GM15510 (cell line): Measurements from ENCODE around the gene CDADC1.

Experiments used
- POLR2A ChIP-seq: IDR thresholded peaks from 3 replicates; pipeline ENCODE4 v1.6.1; 2011; ENCODE audit warnings: borderline replicate concordance; ENCODE audit not compliant: insufficient read length; ENCODE audit errors: extremely low read depth

CDADC1 gene

DNA sequence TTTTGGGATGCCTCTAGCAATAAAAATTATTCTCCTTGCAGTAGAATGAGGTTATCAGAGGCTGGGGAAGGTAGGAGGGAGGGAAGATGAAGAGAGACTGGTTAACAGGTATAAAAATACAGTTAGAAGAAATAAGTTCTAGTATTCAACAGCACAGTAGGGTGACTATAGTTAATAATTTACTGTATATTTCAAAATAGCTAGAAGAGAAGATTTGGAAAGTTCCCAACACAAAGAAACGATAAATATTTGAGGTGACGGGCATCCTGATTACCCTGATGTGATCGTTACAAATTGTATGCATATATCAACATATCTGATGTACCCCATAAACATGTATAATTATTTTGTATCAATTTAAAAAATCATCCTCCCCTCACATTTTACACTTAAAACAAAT, 93.8 kb downstream of the CDADC1 start:
- no peak for TF ChIP-seq POLR2A

DNA sequence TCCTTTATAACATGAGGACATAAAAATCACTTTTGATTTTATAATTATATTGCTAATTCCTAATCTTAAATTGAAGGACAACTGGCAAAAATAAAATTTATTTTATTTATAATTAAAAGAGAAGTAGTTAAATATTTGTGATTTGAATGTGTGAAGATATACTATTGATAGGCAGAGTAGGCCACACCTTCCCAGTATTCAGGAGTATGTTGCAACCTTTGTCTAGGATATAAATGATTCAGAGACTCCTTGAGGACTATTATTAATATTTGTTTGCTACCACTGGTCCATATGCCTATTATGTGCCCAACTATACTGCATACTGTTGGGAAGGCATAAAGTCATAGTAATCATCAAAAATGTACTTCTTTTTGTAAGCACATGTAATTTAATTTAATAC, 94.2 kb downstream of the CDADC1 start:
- TF ChIP-seq POLR2A: no peak

DNA sequence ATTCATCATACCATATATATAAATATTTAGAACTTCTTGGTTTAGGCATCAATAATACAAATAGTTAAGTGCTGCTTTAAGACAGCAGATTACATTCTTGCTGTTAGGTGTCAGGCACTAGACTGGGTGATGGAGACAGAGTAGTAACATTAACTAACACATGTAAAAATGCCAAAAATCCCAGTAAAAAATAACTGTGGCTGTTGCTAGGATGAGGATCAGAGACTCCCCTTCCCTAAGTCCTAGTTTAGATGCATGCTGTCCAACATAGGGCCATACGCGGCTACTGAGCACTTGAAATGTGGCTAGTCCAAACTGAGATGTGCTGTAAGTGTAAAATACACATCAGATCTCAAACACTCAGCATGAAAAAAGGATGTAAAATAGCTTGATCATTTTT, 94.7 kb downstream of the CDADC1 start:
- no peak for TF ChIP-seq POLR2A
